GM12878 (cell line): ENCODE results near the gene SF3B4. TPM values are rescaled to one million over a fixed set of nuclear protein-coding genes. Genes with fewer than 3 reads are reported as not detected.

Experiments used
- ATAC-seq: fragments of 200-7000 bp; cut with Tn5 transposase; 3 replicates; pipeline ENCODE4 v1.9.1; 2020; ENCODE audit warnings: mild to moderate bottlenecking, moderate library complexity
- BruUV-seq: library from RNA; stranded (reverse); fragments of 400-500 nt; replicated peaks from 2 replicates; lab custom pipeline; 2021; lab: Mats Ljungman, UMichigan
- CTCF ChIA-PET: fragments of 300-600 bp; sonication (Branson Sonifier 250); formaldehyde crosslinking; extraction: SDS; loops from one replicate; lab custom pipeline; 2021; ENCODE audit warnings: inconsistent platforms; lab: Yijun Ruan, JAX
- POLR2A ChIA-PET: fragments of 350-600 bp; formaldehyde crosslinking; extraction: SDS; loops from one replicate; lab custom pipeline; 2021; ENCODE audit warnings: inconsistent platforms; lab: Charles Lee
- RAD21 ChIA-PET: fragments of 300-600 bp; sonication (Branson Sonifier 250); formaldehyde crosslinking; loops from one replicate; lab custom pipeline; 2023; ENCODE audit warnings: antibody characterized with exemption; ENCODE audit not compliant: unreplicated experiment; lab: Charles Lee
- SMC1A ChIA-PET: fragments of 300-600 bp; sonication (Branson Sonifier 250); formaldehyde crosslinking; loops from one replicate; lab custom pipeline; 2023; ENCODE audit not compliant: unreplicated experiment, uncharacterized antibody; lab: Charles Lee
- DNase-seq: peaks from one replicate; pipeline ENCODE4 v3.0.0-alpha.2; 2011; ENCODE audit warnings: low read depth, low spot score
- FAIRE-seq: peaks from 3 replicates; lab custom pipeline; 2011; peaks lifted over from hg19 to GRCh38; lab: Jason Lieb, UNC
- H2AFZ ChIP-seq: 2 replicates; pipeline ENCODE4 v1.6.0; 2011; ENCODE audit warnings: low read depth, low read length, control low read depth; ENCODE audit not compliant: control insufficient read depth
- H3K27ac ChIP-seq: 2 replicates; pipeline ENCODE4 v1.5.1; 2011; ENCODE audit warnings: control low read depth; ENCODE audit not compliant: control insufficient read depth, insufficient read depth
- H3K27me3 ChIP-seq, 2 experiments: replicated peaks in 1 of 2; 2 replicates each; pipeline versions ENCODE4 v1.6.0 to v1.6.1; 2011; ENCODE audit warnings: low read length in 1 of 2; ENCODE audit not compliant: control insufficient read depth in 2 of 2, insufficient read depth in 2 of 2
- H3K36me3 ChIP-seq, 2 experiments: 2 replicates each; pipeline ENCODE4 v1.5.1; 2011; ENCODE audit warnings: low read length in 1 of 2; ENCODE audit not compliant: control insufficient read depth in 2 of 2, insufficient read depth in 2 of 2
- H3K4me1 ChIP-seq: 2 replicates; pipeline ENCODE4 v1.6.1; 2011; ENCODE audit warnings: mild to moderate bottlenecking, low read length, moderate library complexity, mixed read lengths; ENCODE audit not compliant: control insufficient read depth, insufficient read depth
- H3K4me2 ChIP-seq: 2 replicates; pipeline ENCODE4 v1.6.0; 2011; ENCODE audit warnings: control low read depth; ENCODE audit not compliant: control insufficient read depth, insufficient read depth
- H3K4me3 ChIP-seq: fragments of 200-600 bp; sonication (generic); 2 replicates; pipeline ENCODE4 v1.5.1; 2016
- H3K79me2 ChIP-seq: 2 replicates; pipeline ENCODE4 v1.6.0; 2011; ENCODE audit warnings: low read length; ENCODE audit not compliant: control insufficient read depth, insufficient read depth
- H3K9ac ChIP-seq: 2 replicates; pipeline ENCODE4 v1.8.0; 2011; ENCODE audit warnings: low read length, control low read depth, mixed read lengths; ENCODE audit not compliant: control insufficient read depth, insufficient read depth
- H3K9me3 ChIP-seq: replicated peaks from 3 replicates; pipeline ENCODE4 v1.5.1; 2011; ENCODE audit warnings: mild to moderate bottlenecking, low read length; ENCODE audit not compliant: control insufficient read depth, insufficient read depth
- H4K20me1 ChIP-seq: 2 replicates; pipeline ENCODE4 v1.6.0; 2011; ENCODE audit not compliant: control insufficient read depth, insufficient read depth
- E2F4 ChIP-seq: IDR thresholded peaks from 2 replicates; pipeline ENCODE4 v1.6.1; 2012; ENCODE audit warnings: low read depth, low read length, improper control_type of control experiment
- E2F8 ChIP-seq: fragments of 450-650 bp; IDR thresholded peaks from 2 replicates; pipeline ENCODE4 v1.6.1; 2018; ENCODE audit warnings: mild to moderate bottlenecking, low read depth, moderate library complexity; ENCODE audit not compliant: partially characterized antibody
- MTA3 ChIP-seq: IDR thresholded peaks from 2 replicates; pipeline ENCODE4 v1.6.1; 2012; ENCODE audit warnings: low read length, inconsistent platforms, borderline replicate concordance
- NFXL1 ChIP-seq: fragments of 450-650 bp; IDR thresholded peaks from 2 replicates; pipeline ENCODE4 v1.6.1; 2017; ENCODE audit warnings: antibody characterized with exemption, mild to moderate bottlenecking, borderline replicate concordance
- REST ChIP-seq: IDR thresholded peaks from 2 replicates; pipeline ENCODE4 v1.6.1; 2012; ENCODE audit warnings: mild to moderate bottlenecking, low read depth, low read length
- YY1 ChIP-seq: IDR thresholded peaks from 2 replicates; pipeline ENCODE4 v1.6.1; 2011; ENCODE audit warnings: low read depth, mild to moderate bottlenecking, low read length
- in situ Hi-C: fragments of 300-500 bp; cut with MboI; formaldehyde crosslinking; loops from 9 replicates; pipeline ENCODE4 v1.14.3; 2018; ENCODE audit warnings: mixed read lengths
- intact Hi-C: fragments of 100-400 bp; cut with micrococcal nuclease; formaldehyde crosslinking; loops from one replicate; pipeline ENCODE4 v1.14.2; 2022; ENCODE audit not compliant: unreplicated experiment
- polyA plus RNA-seq, 11 experiments: library from polyadenylated mRNA; depleted of rRNA in 4 of 11; unstranded in 6 of 11; stranded (reverse) in 5 of 11; fragments of >200 nt; fragmentation: Nextera tagmentation in 4 of 11; fragmentation: Illumina TruSeq in 1 of 11; extraction: Ambion mirVana in 4 of 11; extraction: Trizol in 1 of 11; gene quantifications; 1 replicate in 1 of 11; 2 replicates in 10 of 11; pipeline versions ENCODE4 v1.2.1 to v1.2.3, GENCODE V29; 2011 to 2016; ENCODE audit warnings: inconsistent platforms in 2 of 11, missing spikeins in 2 of 11, low read depth in 1 of 11
- total RNA-seq, 4 experiments: library from RNA; depleted of rRNA in 3 of 4; stranded (reverse); fragments of >200 nt in 3 of 4; fragmentation: Illumina TruSeq in 1 of 4; extraction: Trizol in 1 of 4; gene quantifications; 2 replicates each; pipeline versions ENCODE4 v1.2.1 to v1.2.3, GENCODE V29; 2013 to 2021
- TF ChIP-seq, protein P1 (sequence below): IDR thresholded peaks from 2 replicates; pipeline ENCODE4 v1.6.1; 2011; ENCODE audit warnings: low read depth, low read length, improper control_type of control experiment, borderline replicate concordance

Gene SF3B4
- total and polyA plus RNA-seq, 10 of the 15 experiments (the other 5 are each of a cell fraction or from before 2014, with no cell fraction given): 1.9 to 146 (median 27.5) TPM

DNA sequence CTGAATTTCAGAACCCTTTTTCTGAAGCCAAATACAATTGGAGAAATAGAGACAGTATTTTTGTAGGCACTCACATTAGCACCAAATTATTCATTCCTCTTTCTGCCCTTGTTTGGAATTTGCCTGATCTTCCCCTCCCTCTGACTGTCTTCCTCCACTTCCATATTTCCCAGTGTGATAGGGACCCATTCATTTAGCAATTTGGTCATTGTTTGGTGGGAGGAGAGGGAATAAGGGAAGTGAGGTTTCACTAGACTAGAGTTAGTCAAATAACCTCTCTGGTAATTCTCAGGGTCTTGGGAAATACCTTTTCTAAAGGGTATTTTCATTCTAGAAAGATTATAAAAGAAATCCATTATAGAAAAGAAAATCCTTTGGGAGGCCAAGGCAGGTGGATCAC is 40.0 kb upstream of the SF3B4 start:
- Histone ChIP-seq H2AFZ (no peak overlapping the region), H4K20me1 (no peaks in the 10 kb centered on the region), H3K9me3 (no peaks in the 10 kb centered on the region), H3K4me3 (no peak overlapping the region), H3K4me2 (no peak overlapping the region), H3K36me3 (peaks cover 7 to 20% of the 10 kb centered on the region in 2 experiments), H3K79me2 (no peaks in the 10 kb centered on the region), H3K27me3 (no peaks in the 10 kb centered on the region), H3K4me1 (no peaks in the 10 kb centered on the region), H3K9ac (no peak overlapping the region), H3K27ac (no peak overlapping the region)
- ChIA-PET POLR2A (interaction anchor here (0.7 kb wide), 1 partner anchor 129 kb away, joined by 4 read pairs; no protein-coding TSS in a partner anchor), RAD21 (no interaction called here), SMC1A (no interaction called here), CTCF (interaction anchor here (0.5 to 1.4 kb wide), 2 partner anchors 8 to 82 kb away, joined by 3 read pairs; no protein-coding TSS in a partner anchor)
- BruUV-seq: no TSS peak
- in situ Hi-C loops: no loop called here
- TF ChIP-seq E2F4 (no peak), YY1 (no peak), MTA3 (no peak), REST (no peak), E2F8 (no peak), NFXL1 (no peak)
- TF ChIP-seq, protein P1, sequence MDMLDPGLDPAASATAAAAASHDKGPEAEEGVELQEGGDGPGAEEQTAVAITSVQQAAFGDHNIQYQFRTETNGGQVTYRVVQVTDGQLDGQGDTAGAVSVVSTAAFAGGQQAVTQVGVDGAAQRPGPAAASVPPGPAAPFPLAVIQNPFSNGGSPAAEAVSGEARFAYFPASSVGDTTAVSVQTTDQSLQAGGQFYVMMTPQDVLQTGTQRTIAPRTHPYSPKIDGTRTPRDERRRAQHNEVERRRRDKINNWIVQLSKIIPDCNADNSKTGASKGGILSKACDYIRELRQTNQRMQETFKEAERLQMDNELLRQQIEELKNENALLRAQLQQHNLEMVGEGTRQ: no peak
- DNase-seq (no peak), FAIRE-seq (no peak), ATAC-seq (no peak)
- intact Hi-C loops: no loop called here
